Mesendoderm (in vitro differentiated cells): ENCODE data around the gene SERPINA1.

ENCODE experiments used
- DNase-seq: peaks from one replicate; pipeline ENCODE4 v3.0.0; 2013
- H2AK5ac ChIP-seq: 2 replicates; pipeline ENCODE4 v1.6.1; 2013; ENCODE audit warnings: low read length, inconsistent platforms
- H2BK120ac ChIP-seq: 2 replicates; pipeline ENCODE4 v1.6.1; 2013; ENCODE audit warnings: low read depth, mild to moderate bottlenecking, low read length, moderate library complexity, mixed read lengths
- H2BK15ac ChIP-seq: replicated peaks from 2 replicates; pipeline ENCODE4 v1.6.1; 2013; ENCODE audit warnings: low read depth, mild to moderate bottlenecking, moderate library complexity
- H2BK5ac ChIP-seq: 2 replicates; pipeline ENCODE4 v1.6.1; 2013; ENCODE audit warnings: low read length, inconsistent platforms
- H3K18ac ChIP-seq: 2 replicates; pipeline ENCODE4 v1.6.1; 2013; ENCODE audit warnings: mild to moderate bottlenecking, low read length, mixed read lengths
- H3K23ac ChIP-seq: one replicate; pipeline ENCODE4 v1.6.1; 2013; ENCODE audit warnings: low read length
- H3K27ac ChIP-seq: 2 replicates; pipeline ENCODE4 v1.5.1; 2013; ENCODE audit warnings: low read depth, mild to moderate bottlenecking, inconsistent platforms, low read length, moderate library complexity
- H3K27me3 ChIP-seq: 2 replicates; pipeline ENCODE4 v1.6.1; 2013; ENCODE audit warnings: low read length, control low read depth, mild to moderate bottlenecking, inconsistent platforms; ENCODE audit not compliant: insufficient read depth, poor library complexity
- H3K36me3 ChIP-seq: 2 replicates; pipeline ENCODE4 v1.6.1; 2013; ENCODE audit warnings: low read length, inconsistent platforms; ENCODE audit not compliant: control insufficient read depth, insufficient read depth
- H3K4ac ChIP-seq: one replicate; pipeline ENCODE4 v1.6.1; 2013; ENCODE audit warnings: low read depth, mild to moderate bottlenecking, low read length, moderate library complexity
- H3K4me1 ChIP-seq: 2 replicates; pipeline ENCODE4 v1.6.1; 2013; ENCODE audit warnings: low read depth, low read length, inconsistent platforms; ENCODE audit not compliant: control insufficient read depth
- H3K4me2 ChIP-seq: 2 replicates; pipeline ENCODE4 v1.6.1; 2013; ENCODE audit warnings: low read length
- H3K4me3 ChIP-seq: 2 replicates; pipeline ENCODE4 v1.5.1; 2013; ENCODE audit warnings: mild to moderate bottlenecking, low read length
- H3K56ac ChIP-seq: one replicate; pipeline ENCODE4 v1.6.1; 2013; ENCODE audit warnings: low read length
- H3K79me1 ChIP-seq: 2 replicates; pipeline ENCODE4 v1.6.1; 2013; ENCODE audit warnings: low read length, inconsistent platforms
- H3K79me2 ChIP-seq: 2 replicates; pipeline ENCODE4 v1.6.1; 2013; ENCODE audit warnings: mild to moderate bottlenecking, low read length; ENCODE audit not compliant: control insufficient read depth, insufficient read depth
- H3K9ac ChIP-seq: 2 replicates; pipeline ENCODE4 v1.6.1; 2013; ENCODE audit warnings: low read length, inconsistent platforms
- H4K5ac ChIP-seq: one replicate; pipeline ENCODE4 v1.6.1; 2013; ENCODE audit warnings: low read length
- H4K8ac ChIP-seq: one replicate; pipeline ENCODE4 v1.6.1; 2013; ENCODE audit warnings: low read depth, mild to moderate bottlenecking, control low read depth, low read length, moderate library complexity
- WGBS: extraction: QIAGEN DNeasy Blood & Tissue Kit; methylation state at CpG from one replicate; pipeline ENCODE4 v1.1.7; 2013; ENCODE audit warnings: low lambda C conversion rate, missing lambda C conversion rate; ENCODE audit not compliant: insufficient coverage; ENCODE audit errors: extremely low coverage; 5-methylcytosine and 5-hydroxymethylcytosine counted together

SERPINA1 gene

DNA sequence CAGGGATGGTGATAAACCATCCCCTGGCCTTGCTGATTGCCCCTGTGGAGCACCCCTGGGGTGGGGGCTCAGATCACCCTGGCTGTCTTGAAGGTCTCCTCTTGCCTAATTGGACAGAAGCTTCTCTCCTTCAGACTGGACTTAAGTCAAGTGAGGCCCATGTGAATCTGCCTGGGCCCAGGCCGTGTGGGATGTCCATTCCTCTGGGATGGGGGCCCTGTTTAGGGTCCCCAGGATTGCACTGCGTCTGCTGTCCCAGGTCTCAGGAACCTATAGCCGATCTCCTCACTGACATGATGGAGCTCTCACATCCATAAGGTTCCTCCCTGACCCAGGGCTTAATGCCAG is 20.2 kb downstream of the SERPINA1 start:
- no peak overlapping the region for H2BK5ac ChIP-seq
- H3K4me3 ChIP-seq = no peak overlapping the region
- no peaks in the 10 kb centered on the region for H3K4me1 ChIP-seq
- H3K23ac ChIP-seq = no peak overlapping the region
- H3K79me2 ChIP-seq = no peaks in the 10 kb centered on the region
- no peak overlapping the region for H3K4me2 ChIP-seq
- no peak overlapping the region for H4K8ac ChIP-seq
- H3K56ac ChIP-seq = no peak overlapping the region
- H2AK5ac ChIP-seq = no peak overlapping the region
- H3K4ac ChIP-seq = no peak overlapping the region
- no CpG with 5 or more reads among the region's 3 CpGs for WGBS
- no peak for DNase-seq
- no peak overlapping the region for H2BK120ac ChIP-seq
- no peak overlapping the region for H3K27ac ChIP-seq
- H3K9ac ChIP-seq = no peak overlapping the region
- H4K5ac ChIP-seq = no peak overlapping the region
- H3K27me3 ChIP-seq = no peaks in the 10 kb centered on the region
- H3K79me1 ChIP-seq = no peaks in the 10 kb centered on the region
- no peaks in the 10 kb centered on the region for H3K36me3 ChIP-seq
- no peak overlapping the region for H3K18ac ChIP-seq
- no peak overlapping the region for H2BK15ac ChIP-seq

DNA sequence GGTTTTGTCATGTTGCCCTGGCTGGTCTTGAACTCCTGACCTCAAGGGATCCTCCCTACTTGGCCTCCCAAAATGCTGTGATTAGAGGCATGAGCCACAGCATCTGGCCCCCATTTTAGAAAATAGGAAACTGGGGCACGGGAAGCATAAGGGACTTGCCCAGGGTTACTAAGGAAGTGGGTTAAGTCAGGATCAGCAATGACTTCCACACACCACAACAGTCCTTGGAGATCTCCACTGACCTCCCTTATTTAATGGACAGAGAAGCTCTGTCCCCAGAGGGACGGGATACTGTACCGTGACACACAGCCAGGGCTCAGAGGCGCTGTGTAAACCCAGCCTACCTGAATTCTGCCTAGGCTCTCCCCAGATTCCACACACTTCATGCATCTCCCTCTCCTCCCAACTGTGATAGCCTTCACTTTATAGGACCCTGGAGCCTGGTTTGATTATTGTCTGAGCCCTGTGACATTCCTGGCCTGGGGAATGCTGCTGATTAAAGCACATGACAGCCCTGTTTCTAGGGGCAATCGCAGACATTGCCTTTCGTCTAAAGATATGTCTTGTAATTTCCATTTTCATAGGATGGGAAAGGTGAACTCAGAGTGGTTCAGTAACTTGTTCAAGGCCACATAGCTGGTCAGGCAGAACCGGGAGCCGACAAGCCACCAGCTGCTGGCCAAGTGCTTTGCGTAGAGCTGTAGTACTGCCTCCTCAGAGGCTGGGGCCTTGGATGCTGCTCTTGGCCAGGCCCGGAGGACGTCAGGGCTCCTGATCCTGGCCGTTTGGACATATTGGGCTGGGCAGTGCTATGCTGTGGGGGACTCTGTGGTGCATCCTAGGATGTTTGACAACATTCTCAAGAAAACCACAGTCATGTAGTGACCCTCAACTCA is 20.8 kb downstream of the SERPINA1 start:
- Histone ChIP-seq H3K56ac (no peak overlapping the region), H3K79me1 (no peaks in the 10 kb centered on the region), H4K5ac (no peak overlapping the region), H3K27me3 (no peaks in the 10 kb centered on the region), H4K8ac (no peak overlapping the region), H3K27ac (no peak overlapping the region), H2BK15ac (no peak overlapping the region), H3K23ac (no peak overlapping the region), H3K4me1 (no peaks in the 10 kb centered on the region), H3K9ac (no peak overlapping the region), H3K18ac (no peak overlapping the region), H2BK5ac (no peak overlapping the region), H2BK120ac (no peak overlapping the region), H2AK5ac (no peak overlapping the region), H3K4me2 (no peak overlapping the region), H3K4ac (no peak overlapping the region), H3K79me2 (no peaks in the 10 kb centered on the region), H3K36me3 (no peaks in the 10 kb centered on the region), H3K4me3 (no peak overlapping the region)
- WGBS = no CpG with 5 or more reads among the region's 12 CpGs
- peak; percentile 16 for DNase-seq

DNA sequence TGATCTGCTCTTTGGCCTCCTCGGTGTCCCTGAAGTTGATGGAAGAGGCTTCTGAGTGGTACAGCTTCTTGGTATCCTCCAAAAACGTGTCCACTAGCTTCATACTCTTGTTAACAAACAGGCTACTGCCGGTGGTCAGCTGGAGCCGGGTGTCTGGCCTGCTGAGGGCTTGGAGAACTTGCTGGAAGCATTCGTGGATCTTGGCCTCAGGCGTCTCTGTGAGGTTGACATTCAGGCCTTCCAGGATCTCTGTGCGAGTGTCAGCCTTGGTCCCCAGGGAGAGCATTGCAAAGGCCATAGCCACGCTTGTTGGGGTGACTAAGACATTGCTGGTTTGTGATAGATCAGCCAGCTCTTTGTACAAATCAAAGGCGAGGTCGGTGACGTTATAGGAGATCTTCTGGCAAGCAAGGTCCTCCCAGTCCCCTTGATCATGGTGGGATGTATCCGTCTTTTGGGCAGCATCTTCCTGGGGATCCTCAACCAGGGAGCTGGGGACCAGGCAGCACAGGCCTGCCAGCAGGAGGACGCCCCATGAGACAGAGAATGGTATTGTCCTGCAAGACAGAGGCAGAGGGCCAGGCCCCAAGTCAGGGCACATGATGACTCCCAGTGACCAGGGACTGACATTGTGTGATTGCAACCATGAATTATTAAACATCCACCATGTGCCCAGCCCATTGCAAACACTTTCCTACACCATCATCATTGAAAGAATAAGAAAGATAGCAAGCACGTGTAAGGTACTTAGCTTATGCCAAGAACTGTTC is 22.1 kb downstream of the SERPINA1 start, which contains the start of gene SERPINA2:
TSS of gene SERPINA2 (minus strand) at position 553 of the 770 bp plus-strand sequence.
- Histone ChIP-seq H2BK5ac (no peak within 1 kb of the TSS), H3K27me3 (no peaks in the 10 kb centered on the region), H2AK5ac (no peak within 1 kb of the TSS), H3K79me2 (no peaks in the 10 kb centered on the region), H4K5ac (no peak within 1 kb of the TSS), H3K4me3 (no peak within 1 kb of the TSS), H3K27ac (no peak within 1 kb of the TSS), H2BK15ac (no peak within 1 kb of the TSS), H3K56ac (no peak within 1 kb of the TSS), H3K23ac (no peak within 1 kb of the TSS), H3K79me1 (no peaks in the 10 kb centered on the region), H3K4me2 (no peak within 1 kb of the TSS), H3K36me3 (no peaks in the 10 kb centered on the region), H2BK120ac (no peak within 1 kb of the TSS), H3K4ac (no peak within 1 kb of the TSS), H4K8ac (no peak within 1 kb of the TSS), H3K9ac (no peak within 1 kb of the TSS), H3K18ac (no peak within 1 kb of the TSS), H3K4me1 (no peaks in the 10 kb centered on the region)
- DNase-seq = no peak
- WGBS = no CpG with 5 or more reads among the region's 14 CpGs

DNA sequence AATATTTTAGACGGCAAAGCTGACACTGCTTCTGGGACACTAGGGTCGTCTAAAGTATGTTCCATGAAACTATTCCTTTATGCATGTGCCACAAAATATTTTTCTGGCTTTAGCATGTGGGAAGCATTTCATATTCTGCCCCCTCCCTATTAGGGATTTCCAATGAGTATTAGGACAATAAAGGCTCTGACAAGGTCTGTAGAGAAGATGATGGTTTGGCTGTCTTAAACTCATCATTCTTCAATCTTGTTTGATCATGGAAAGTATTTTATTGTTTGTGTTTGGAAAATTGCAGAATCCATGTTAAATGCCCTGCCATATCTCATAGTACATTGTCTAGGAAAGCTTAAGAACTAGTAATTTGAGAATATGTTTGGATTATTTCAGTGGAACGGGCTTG is 22.8 kb downstream of the SERPINA1 start:
- Histone ChIP-seq H3K36me3 (no peaks in the 10 kb centered on the region), H3K23ac (no peak overlapping the region), H3K27me3 (no peaks in the 10 kb centered on the region), H3K4me2 (no peak overlapping the region), H3K4me1 (no peaks in the 10 kb centered on the region), H3K27ac (no peak overlapping the region), H3K4ac (no peak overlapping the region), H2BK120ac (no peak overlapping the region), H3K18ac (no peak overlapping the region), H3K4me3 (no peak overlapping the region), H3K9ac (no peak overlapping the region), H3K79me1 (no peaks in the 10 kb centered on the region), H3K56ac (no peak overlapping the region), H4K8ac (no peak overlapping the region), H4K5ac (no peak overlapping the region), H2BK5ac (no peak overlapping the region), H2BK15ac (no peak overlapping the region), H3K79me2 (no peaks in the 10 kb centered on the region), H2AK5ac (no peak overlapping the region)
- no peak for DNase-seq
- WGBS = no CpG with 5 or more reads among the region's 3 CpGs

DNA sequence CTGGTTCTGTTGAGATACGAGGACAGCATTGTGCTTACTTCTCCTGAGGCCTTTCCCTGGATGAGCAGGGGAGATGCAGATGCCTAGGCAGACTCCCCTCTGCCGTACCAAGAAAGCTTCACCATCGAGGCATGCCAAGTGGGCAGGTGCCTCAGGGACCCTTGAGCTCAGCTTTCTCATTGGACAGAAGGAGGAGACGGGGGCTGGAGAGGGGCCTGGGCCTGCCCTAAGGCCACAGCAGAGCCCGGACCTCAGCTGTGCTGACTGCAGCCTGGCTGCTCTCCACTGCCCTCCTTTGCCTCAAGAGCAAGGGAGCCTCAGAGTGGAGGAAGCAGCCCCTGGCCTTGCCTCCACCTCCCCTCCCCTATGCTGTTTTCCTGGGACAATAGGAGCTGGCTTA is 23.4 kb downstream of the SERPINA1 start:
- Histone ChIP-seq H3K4me1 (no peaks in the 10 kb centered on the region), H3K27ac (no peak overlapping the region), H3K79me2 (no peaks in the 10 kb centered on the region), H4K8ac (no peak overlapping the region), H3K27me3 (no peaks in the 10 kb centered on the region), H2BK120ac (no peak overlapping the region), H4K5ac (no peak overlapping the region), H3K4ac (no peak overlapping the region), H2BK15ac (no peak overlapping the region), H3K23ac (no peak overlapping the region), H3K4me3 (no peak overlapping the region), H2BK5ac (no peak overlapping the region), H3K36me3 (no peaks in the 10 kb centered on the region), H3K4me2 (no peak overlapping the region), H3K79me1 (no peaks in the 10 kb centered on the region), H3K9ac (no peak overlapping the region), H3K56ac (no peak overlapping the region), H2AK5ac (no peak overlapping the region), H3K18ac (no peak overlapping the region)
- no peak for DNase-seq
- no CpG with 5 or more reads among the region's 5 CpGs for WGBS
